Retinal pigment epithelial cell (primary cell): ENCODE data around the gene PRKD3.

ENCODE experiments used
- DNase-seq: peaks from one replicate; pipeline ENCODE4 v3.0.0-alpha.2; 2010; ENCODE audit warnings: low read depth
- H3K4me3 ChIP-seq: 2 replicates; pipeline ENCODE4 v1.5.1; 2011; ENCODE audit warnings: mild to moderate bottlenecking, low read length, control low read depth, moderate library complexity
- CTCF ChIP-seq: conservative IDR thresholded peaks from 2 replicates; pipeline ENCODE4 v1.5.1; 2011; ENCODE audit warnings: low read depth, low read length, control low read depth, inconsistent platforms

The PRKD3 gene

GRCh38 chr2:37317746-37318145, 6.9 kb downstream of the PRKD3 start:
- no peak for TF ChIP-seq CTCF
- no peak overlapping the region for H3K4me3 ChIP-seq
- no peak for DNase-seq

- no peak overlapping the region for H3K4me3 ChIP-seq
- DNase-seq = no peak
- TF ChIP-seq CTCF = no peak
Observed at GRCh38 chr2:37316181-37316580, 8.5 kb downstream of the PRKD3 start.

GRCh38 chr2:37315364-37315763, 9.3 kb downstream of the PRKD3 start:
- DNase-seq = no peak
- no peak for TF ChIP-seq CTCF
- H3K4me3 ChIP-seq = no peak overlapping the region

- no peak overlapping the region for H3K4me3 ChIP-seq
Observed at GRCh38 chr2:37307500-37307899, 17.1 kb downstream of the PRKD3 start.

GRCh38 chr2:37306024-37306423, 18.6 kb downstream of the PRKD3 start:
- TF ChIP-seq CTCF = no peak

More at GRCh38 chr2:37307500-37307899, 17.1 kb downstream of the PRKD3 start:
- TF ChIP-seq CTCF = no peak
- DNase-seq = no peak

GRCh38 chr2:37302701-37303252, 21.9 kb downstream of the PRKD3 start:
- H3K4me3 ChIP-seq = no peak overlapping the region
- no peak for TF ChIP-seq CTCF
- DNase-seq = no peak

More at GRCh38 chr2:37306024-37306423, 18.6 kb downstream of the PRKD3 start:
- H3K4me3 ChIP-seq = no peak overlapping the region
- DNase-seq = no peak

- no peak for TF ChIP-seq CTCF
- DNase-seq = no peak
- H3K4me3 ChIP-seq = no peak overlapping the region
Observed at GRCh38 chr2:37301408-37301807, 23.2 kb downstream of the PRKD3 start.
